GM10248 (cell line): ENCODE data around the gene GBF1.
"Not testable (repeated sequence)": the region's sequence is repeated elsewhere in the genome, so short reads cannot be mapped to it uniquely, and the experiment has no call there.

Source experiments
- CTCF ChIA-PET: fragments of 300-600 bp; sonication (Branson Sonifier 250); formaldehyde crosslinking; extraction: SDS; loops from one replicate; lab custom pipeline; 2021; ENCODE audit warnings: antibody characterized with exemption; lab: Yijun Ruan, JAX
- POLR2A ChIA-PET: fragments of 350-650 bp; sonication (Branson Sonifier 250); formaldehyde crosslinking; extraction: SDS; loops from one replicate; lab custom pipeline; 2020; ENCODE audit warnings: antibody characterized with exemption; lab: Yijun Ruan, JAX
- DNase-seq: peaks from one replicate; pipeline ENCODE4 v3.0.0; 2012; ENCODE audit errors: extremely low spot score
- TF ChIP-seq, protein P1 (sequence below): IDR thresholded peaks from 2 replicates; pipeline ENCODE4 v1.5.1; 2012; ENCODE audit warnings: mild to moderate bottlenecking, low read depth; ENCODE audit errors: extremely low read depth, missing control alignments, control extremely low read depth

Gene GBF1

DNA sequence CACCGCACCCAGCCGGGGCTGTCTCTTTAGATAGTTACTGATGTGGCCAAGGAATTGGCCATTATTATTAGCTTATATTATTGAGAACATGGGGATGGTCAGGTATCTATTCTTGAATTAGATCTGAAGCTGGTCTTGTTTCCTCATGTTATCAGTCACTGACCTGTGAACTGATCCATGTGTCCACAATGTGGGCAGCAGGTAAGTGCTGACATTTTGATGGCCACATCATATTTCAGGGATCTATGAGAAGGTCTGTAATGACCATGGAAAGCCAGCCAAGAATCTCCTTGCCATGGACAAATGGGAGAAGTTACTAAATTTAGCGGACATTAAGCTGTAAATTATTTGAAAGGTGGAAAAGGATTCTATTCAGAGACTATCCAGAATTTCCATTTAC lies 61.4 kb downstream of the GBF1 start:
- POLR2A ChIA-PET = no interaction called here
- DNase-seq = no peak
- CTCF ChIA-PET = interaction anchor here (1.1 to 4.2 kb wide), 7 partner anchors 9 to 77 kb away, joined by 3 to 38 read pairs (median 4); no protein-coding TSS in a partner anchor
- TF ChIP-seq, protein P1, sequence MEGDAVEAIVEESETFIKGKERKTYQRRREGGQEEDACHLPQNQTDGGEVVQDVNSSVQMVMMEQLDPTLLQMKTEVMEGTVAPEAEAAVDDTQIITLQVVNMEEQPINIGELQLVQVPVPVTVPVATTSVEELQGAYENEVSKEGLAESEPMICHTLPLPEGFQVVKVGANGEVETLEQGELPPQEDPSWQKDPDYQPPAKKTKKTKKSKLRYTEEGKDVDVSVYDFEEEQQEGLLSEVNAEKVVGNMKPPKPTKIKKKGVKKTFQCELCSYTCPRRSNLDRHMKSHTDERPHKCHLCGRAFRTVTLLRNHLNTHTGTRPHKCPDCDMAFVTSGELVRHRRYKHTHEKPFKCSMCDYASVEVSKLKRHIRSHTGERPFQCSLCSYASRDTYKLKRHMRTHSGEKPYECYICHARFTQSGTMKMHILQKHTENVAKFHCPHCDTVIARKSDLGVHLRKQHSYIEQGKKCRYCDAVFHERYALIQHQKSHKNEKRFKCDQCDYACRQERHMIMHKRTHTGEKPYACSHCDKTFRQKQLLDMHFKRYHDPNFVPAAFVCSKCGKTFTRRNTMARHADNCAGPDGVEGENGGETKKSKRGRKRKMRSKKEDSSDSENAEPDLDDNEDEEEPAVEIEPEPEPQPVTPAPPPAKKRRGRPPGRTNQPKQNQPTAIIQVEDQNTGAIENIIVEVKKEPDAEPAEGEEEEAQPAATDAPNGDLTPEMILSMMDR = no peak

DNA sequence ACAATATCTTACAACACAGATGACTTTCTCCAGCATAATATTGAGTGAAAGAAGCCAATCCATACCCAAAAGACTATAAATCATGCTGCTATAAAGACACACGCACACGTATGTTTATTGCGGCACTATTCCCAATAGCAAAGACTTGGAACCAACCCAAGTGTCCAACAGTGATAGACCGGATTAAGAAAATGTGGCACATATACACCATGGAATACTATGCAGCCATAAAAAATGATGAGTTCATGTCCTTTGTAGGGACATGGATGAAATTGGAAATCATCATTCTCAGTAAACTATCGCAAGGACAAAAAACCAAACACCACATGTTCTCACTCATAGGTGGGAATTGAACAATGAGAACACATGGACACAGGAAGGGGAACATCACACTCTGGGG lies 63.0 kb downstream of the GBF1 start:
- CTCF ChIA-PET = interaction anchor here (2.5 to 4.2 kb wide), 3 partner anchors 11 to 77 kb away, joined by 10 to 38 read pairs (median 13); no protein-coding TSS in a partner anchor

DNA sequence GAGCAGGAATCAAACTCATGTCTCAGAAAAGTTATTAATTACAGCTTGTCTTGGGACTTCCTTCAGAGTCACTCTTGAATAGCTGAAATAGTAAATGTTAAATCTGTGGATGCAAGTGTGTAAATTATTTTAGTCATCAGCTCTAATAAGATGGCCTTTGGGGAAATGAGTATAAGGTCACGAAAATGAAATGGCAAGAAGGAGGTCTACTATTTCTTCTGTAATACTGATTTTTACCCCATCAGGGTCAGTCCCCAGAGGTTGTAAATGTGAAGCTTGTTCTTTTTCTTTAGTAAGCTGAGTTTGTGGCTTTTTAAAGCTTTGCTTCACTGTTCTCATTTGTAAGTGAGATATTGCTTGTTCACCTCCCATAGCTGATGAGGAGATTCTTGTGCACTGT lies 63.9 kb downstream of the GBF1 start:
- TF ChIP-seq, protein P1 = no peak
- CTCF ChIA-PET = interaction anchor here (0.8 to 4.2 kb wide), 9 partner anchors 9 to 95 kb away, joined by 3 to 38 read pairs (median 4); no protein-coding TSS in a partner anchor
- POLR2A ChIA-PET = no interaction called here
- DNase-seq = no peak

More for the DNA sequence above, 63.0 kb downstream of the GBF1 start:
- DNase-seq, POLR2A ChIA-PET: not testable (repeated sequence)

DNA sequence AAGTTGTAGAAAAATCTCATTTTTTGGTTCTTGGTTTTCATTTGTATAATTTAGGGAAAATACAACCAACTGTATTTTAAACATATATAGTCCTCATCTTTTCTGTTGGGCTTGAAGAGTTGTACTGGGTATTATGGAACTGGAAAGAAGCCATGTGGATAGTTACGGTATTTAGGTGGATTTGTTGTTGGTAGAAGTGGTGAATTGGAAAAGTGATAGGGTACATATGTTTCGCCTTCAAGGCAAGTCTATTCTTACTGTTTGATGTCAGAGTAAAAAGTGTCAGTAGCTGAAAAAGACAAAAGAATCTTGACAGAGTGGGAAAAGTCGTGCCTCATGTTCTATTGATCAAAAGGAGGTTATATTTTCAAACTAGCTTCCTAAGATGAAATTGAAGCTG lies 64.6 kb downstream of the GBF1 start:
- ChIA-PET POLR2A (no interaction called here), CTCF (interaction anchor here (0.8 to 4.2 kb wide), 9 partner anchors 9 to 94 kb away, joined by 3 to 38 read pairs (median 4); no protein-coding TSS in a partner anchor)
- TF ChIP-seq, protein P1 = no peak
- DNase-seq = no peak

DNA sequence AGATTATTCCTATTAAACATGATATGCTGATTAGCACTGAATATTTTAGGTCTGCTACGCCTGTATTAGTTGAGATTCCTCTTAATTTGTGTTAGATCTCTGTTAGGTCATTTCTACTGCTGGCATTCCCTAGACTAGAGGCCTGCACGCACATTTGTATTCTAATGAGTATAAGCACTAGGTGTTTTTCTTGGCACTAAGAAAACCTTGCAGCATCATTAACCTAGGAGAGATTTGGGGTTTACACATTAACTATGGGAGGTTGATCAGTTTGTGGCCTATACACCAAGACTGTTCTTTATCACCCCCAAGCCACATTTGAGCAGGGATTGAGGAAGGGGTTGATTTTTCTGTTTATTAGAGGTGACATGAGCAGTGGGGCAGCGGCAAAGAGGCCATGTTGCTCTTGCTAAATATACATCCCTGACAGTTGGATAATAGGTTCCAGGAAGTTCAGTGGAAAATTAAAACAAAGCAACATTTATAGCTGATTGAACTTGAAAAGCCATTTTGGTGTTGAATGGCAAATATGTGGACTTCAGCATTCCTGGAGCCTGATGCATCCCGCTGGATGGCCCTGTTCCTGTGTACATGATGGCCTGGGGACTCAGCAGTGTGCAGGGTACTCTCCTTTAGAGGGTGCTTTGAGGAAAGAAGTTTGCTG lies 65.2 kb downstream of the GBF1 start:
- ChIA-PET POLR2A (no interaction called here), CTCF (interaction anchor here (1.4 to 2.7 kb wide), 7 partner anchors 9 to 94 kb away, joined by 3 to 13 read pairs (median 6); no protein-coding TSS in a partner anchor)
- TF ChIP-seq, protein P1 = no peak
- DNase-seq = no peak

DNA sequence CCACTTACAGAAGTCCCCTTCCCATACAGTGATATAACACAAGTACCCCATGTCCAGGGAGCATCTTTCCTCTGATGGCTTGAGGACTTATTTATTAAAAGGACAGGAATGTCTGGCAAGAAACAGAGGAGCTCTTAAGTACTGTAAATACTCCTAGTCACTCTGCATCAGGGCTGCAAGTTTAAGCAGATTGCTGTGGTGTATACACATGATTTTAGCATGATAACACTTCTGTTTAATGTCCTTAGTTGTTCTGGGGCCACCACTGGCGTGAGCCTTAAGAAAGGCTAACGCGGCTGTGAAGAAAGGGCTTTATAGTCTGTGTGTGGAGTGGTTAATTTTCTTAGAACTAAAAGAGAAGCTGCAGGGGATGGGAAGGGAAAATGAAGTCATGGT lies 65.7 kb downstream of the GBF1 start:
- ChIA-PET POLR2A (no interaction called here), CTCF (interaction anchor here (1.1 to 2.7 kb wide), 5 partner anchors 8 to 43 kb away, joined by 4 to 10 read pairs (median 7); no protein-coding TSS in a partner anchor)
- TF ChIP-seq, protein P1 = no peak
- no peak for DNase-seq

DNA sequence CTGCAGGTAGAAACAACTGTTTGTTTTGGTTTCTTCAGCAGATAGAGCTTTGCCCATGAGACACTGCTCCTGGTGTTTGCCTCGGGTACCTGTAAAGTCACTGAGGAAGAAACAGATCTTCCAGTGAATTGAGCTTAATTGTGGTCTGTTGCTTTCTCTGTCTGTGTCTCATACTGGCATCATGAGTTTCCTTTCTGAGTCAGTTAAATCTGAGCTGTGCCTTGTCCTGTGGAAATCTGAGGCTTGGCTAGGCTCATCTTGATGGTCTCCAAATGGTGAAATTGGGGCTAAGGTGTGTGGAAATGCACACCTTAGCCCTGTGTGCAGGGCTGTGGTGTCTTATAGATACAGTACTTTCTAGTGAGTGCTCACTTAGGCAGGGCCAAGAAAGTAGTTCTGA lies 67.4 kb downstream of the GBF1 start:
- ChIA-PET POLR2A (no interaction called here), CTCF (interaction anchor here (0.6 to 3.3 kb wide), 7 partner anchors 9 to 83 kb away, joined by 3 to 12 read pairs (median 4); no protein-coding TSS in a partner anchor)
- no peak for DNase-seq
- TF ChIP-seq, protein P1 = no peak
